HFFc6 (cell line): ENCODE measurements around the gene GZMM. TPM values are rescaled to one million over a fixed set of nuclear protein-coding genes. Genes with fewer than 3 reads are reported as not detected.

Experiments used
- DNase-seq: peaks from one replicate; pipeline ENCODE4 v3.0.0-alpha.2; 2018
- H3K27ac Mint-ChIP-seq: 2 replicates; pipeline ENCODE4 v1.8.0; 2020; ENCODE audit warnings: mild to moderate bottlenecking, mixed read lengths
- H3K27me3 Mint-ChIP-seq: 2 replicates; pipeline ENCODE4 v1.8.0; 2021; ENCODE audit warnings: mild to moderate bottlenecking, moderate library complexity, mixed read lengths; ENCODE audit not compliant: insufficient read depth
- H3K36me3 Mint-ChIP-seq: 2 replicates; pipeline ENCODE4 v1.8.0; 2021; ENCODE audit warnings: low read depth, mixed read lengths
- H3K4me1 Mint-ChIP-seq: 2 replicates; pipeline ENCODE4 v1.8.0; 2020; ENCODE audit warnings: low read depth, mixed read lengths
- H3K4me3 Mint-ChIP-seq: 2 replicates; pipeline ENCODE4 v1.8.0; 2020; ENCODE audit warnings: mild to moderate bottlenecking, moderate library complexity, mixed read lengths
- H3K9me3 Mint-ChIP-seq: 2 replicates; pipeline ENCODE4 v1.8.0; 2020; ENCODE audit warnings: mild to moderate bottlenecking, mixed read lengths
- CTCF ChIP-seq: fragments of 200-600 bp; sonication (generic); IDR thresholded peaks from 2 replicates; pipeline ENCODE4 v1.5.0; 2021; ENCODE audit warnings: antibody characterized with exemption, mild to moderate bottlenecking
- total RNA-seq, 6 experiments: library from RNA; stranded (reverse); fragmentation: NEBNext Ultra II Directional; extraction: Animal tissue kit (Norgen Biotek cat#: 25700); gene quantifications; 2 replicates in 1 of 6; 3 replicates in 5 of 6; pipeline ENCODE4 v1.2.3, GENCODE V29; 2021

The GZMM gene
- total RNA-seq, 6 experiments from 2014 or later, result 0.24 TPM; not detected in 5

GRCh38 chr19:558770-559439 is 15.1 kb downstream of the GZMM start:
- no peak for DNase-seq
- no peak overlapping the region for H3K27ac Mint-ChIP-seq
- 0 out of 2 replicates have a peak, but pooled peaks cover 1% of the 10 kb centered on the region for H3K27me3 Mint-ChIP-seq
- H3K36me3 Mint-ChIP-seq, result no peaks in the 10 kb centered on the region; the same call in 1 of the 2 replicates
- TF ChIP-seq CTCF, result no peak
- H3K4me1 Mint-ChIP-seq, result 0 out of 2 replicates have a peak, but pooled peaks cover 5% of the 10 kb centered on the region
- H3K4me3 Mint-ChIP-seq, result no peak overlapping the region
- H3K9me3 Mint-ChIP-seq, result peaks cover 11% of the 10 kb centered on the region; the same call in 1 of the 2 replicates

DNA sequence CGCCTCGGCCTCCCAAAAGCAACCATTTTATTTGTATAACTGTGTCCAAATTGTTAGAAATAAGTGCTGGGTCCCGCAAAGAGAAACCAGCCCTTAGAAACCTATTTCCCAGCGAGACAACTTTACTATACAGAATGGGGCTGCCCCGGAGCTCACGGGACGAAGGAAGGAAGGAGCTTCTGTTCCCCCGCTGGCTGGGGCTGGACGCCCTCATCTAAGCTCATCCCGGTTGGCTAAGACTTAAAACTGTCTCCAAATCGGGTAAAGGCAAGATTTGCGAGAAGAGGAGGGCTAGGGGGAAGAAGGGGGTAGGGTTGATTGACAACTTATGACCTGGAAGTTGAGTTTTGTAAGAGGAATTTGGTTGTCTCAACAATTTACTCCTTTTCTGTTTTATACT is 16.3 kb downstream of the GZMM start:
- no peak for TF ChIP-seq CTCF
- Mint-ChIP-seq H3K9me3 (peaks cover 11% of the 10 kb centered on the region; the same call in 1 of the 2 replicates), H3K4me3 (no peak overlapping the region), H3K36me3 (no peaks in the 10 kb centered on the region; the same call in 1 of the 2 replicates), H3K4me1 (0 out of 2 replicates have a peak, but pooled peaks cover 5% of the 10 kb centered on the region), H3K27ac (no peak overlapping the region), H3K27me3 (0 out of 2 replicates have a peak, but pooled peaks cover 1% of the 10 kb centered on the region)
- no peak for DNase-seq

- Mint-ChIP-seq H3K27ac (no peak overlapping the region), H3K36me3 (no peaks in the 10 kb centered on the region; the same call in 1 of the 2 replicates), H3K27me3 (peaks cover 5% of the 10 kb centered on the region), H3K4me1 (peaks cover 7% of the 10 kb centered on the region), H3K9me3 (peaks cover 18% of the 10 kb centered on the region), H3K4me3 (no peak overlapping the region; the same call in 1 of the 2 replicates)
- TF ChIP-seq CTCF, result no peak
- DNase-seq, result no peak
Observed at GRCh38 chr19:566403-566802, 22.6 kb downstream of the GZMM start.

GRCh38 chr19:566844-567243 is 23.0 kb downstream of the GZMM start:
- no peak for TF ChIP-seq CTCF
- Mint-ChIP-seq H3K36me3 (no peaks in the 10 kb centered on the region; the same call in 1 of the 2 replicates), H3K4me3 (no peak overlapping the region), H3K9me3 (peaks cover 18% of the 10 kb centered on the region), H3K27ac (no peak overlapping the region), H3K4me1 (peaks cover 10% of the 10 kb centered on the region), H3K27me3 (peaks cover 5% of the 10 kb centered on the region)
- DNase-seq, result no peak

- no peak for DNase-seq
- H3K36me3 Mint-ChIP-seq, result no peaks in the 10 kb centered on the region; the same call in 1 of the 2 replicates
- TF ChIP-seq CTCF, result no peak
- H3K9me3 Mint-ChIP-seq, result peaks cover 13% of the 10 kb centered on the region
- H3K4me3 Mint-ChIP-seq, result no peak overlapping the region
- H3K4me1 Mint-ChIP-seq, result peaks cover 10% of the 10 kb centered on the region
- H3K27ac Mint-ChIP-seq, result no peak overlapping the region
- H3K27me3 Mint-ChIP-seq, result peaks cover 7% of the 10 kb centered on the region
Observed at GRCh38 chr19:567296-567900, 23.5 kb downstream of the GZMM start.
